Endodermal cell (in vitro differentiated cells): Measurements from ENCODE around the gene LCMT2. TPM values are rescaled to one million over a fixed set of nuclear protein-coding genes. Genes with fewer than 3 reads are reported as not detected.

Source experiments
- DNase-seq: peaks from one replicate; pipeline ENCODE4 v3.0.0-alpha.2; 2017
- H3K27ac ChIP-seq: 2 replicates; pipeline ENCODE4 v1.5.1; 2013; ENCODE audit warnings: mild to moderate bottlenecking, low read depth, low read length, moderate library complexity
- H3K27me3 ChIP-seq: 2 replicates; pipeline ENCODE4 v1.6.1; 2013; ENCODE audit warnings: mild to moderate bottlenecking, low read length, moderate library complexity; ENCODE audit not compliant: insufficient read depth, control insufficient read depth, poor library complexity, severe bottlenecking
- H3K36me3 ChIP-seq: 2 replicates; pipeline ENCODE4 v1.7.0; 2013; ENCODE audit warnings: mild to moderate bottlenecking, low read length, moderate library complexity; ENCODE audit not compliant: control insufficient read depth, insufficient read depth
- H3K4me1 ChIP-seq: one replicate; pipeline ENCODE4 v1.7.0; 2013; ENCODE audit warnings: low read length; ENCODE audit not compliant: control insufficient read depth, insufficient read depth
- H3K4me3 ChIP-seq: 2 replicates; pipeline ENCODE4 v1.5.1; 2013; ENCODE audit warnings: mild to moderate bottlenecking, low read length, moderate library complexity
- H3K9ac ChIP-seq: 2 replicates; pipeline ENCODE4 v1.6.1; 2013; ENCODE audit warnings: mild to moderate bottlenecking, low read length, moderate library complexity; ENCODE audit not compliant: poor library complexity, severe bottlenecking; ENCODE audit errors: extremely low read depth
- H3K9me3 ChIP-seq: 2 replicates; pipeline ENCODE4 v1.6.1; 2013; ENCODE audit warnings: mild to moderate bottlenecking, low read length, moderate library complexity; ENCODE audit not compliant: control insufficient read depth
- H3K27ac Mint-ChIP-seq: 2 replicates; pipeline ENCODE4 v1.8.0; 2020; ENCODE audit warnings: mixed read lengths
- H3K27me3 Mint-ChIP-seq: 2 replicates; pipeline ENCODE4 v1.8.0; 2021; ENCODE audit warnings: mild to moderate bottlenecking, mixed read lengths; ENCODE audit not compliant: insufficient read depth
- H3K36me3 Mint-ChIP-seq: 2 replicates; pipeline ENCODE4 v1.8.0; 2020; ENCODE audit warnings: low read depth, mixed read lengths
- H3K4me1 Mint-ChIP-seq: 2 replicates; pipeline ENCODE4 v1.8.0; 2020; ENCODE audit warnings: mixed read lengths
- H3K4me3 Mint-ChIP-seq: 2 replicates; pipeline ENCODE4 v1.8.0; 2020; ENCODE audit warnings: mild to moderate bottlenecking, moderate library complexity, mixed read lengths
- H3K9me3 Mint-ChIP-seq: 2 replicates; pipeline ENCODE4 v1.8.0; 2020; ENCODE audit warnings: mild to moderate bottlenecking, mixed read lengths
- WGBS, 2 experiments: methylation state at CpG; one replicate each; pipeline versions ENCODE4 v1.1.5 to v1.1.7; 2013; ENCODE audit warnings: missing lambda C conversion rate in 2 of 2, mixed read lengths in 1 of 2; ENCODE audit not compliant: insufficient coverage in 1 of 2, insufficient read length in 1 of 2; 5-methylcytosine and 5-hydroxymethylcytosine counted together
- total RNA-seq, 2 donors: library from RNA; stranded (reverse); fragmentation: NEBNext Ultra II Directional in 1 of 2; extraction: Animal tissue kit (Norgen Biotek cat#: 25700) in 1 of 2; gene quantifications; 2 replicates in 1 of 2; 3 replicates in 1 of 2; pipeline ENCODE4 v1.2.1, GENCODE V29; 2021
- TF ChIP-seq, protein P1 (sequence below): fragments of 200-600 bp; sonication (generic); conservative IDR thresholded peaks from 2 replicates; pipeline ENCODE4 v1.5.0; 2021; ENCODE audit warnings: antibody characterized with exemption, mild to moderate bottlenecking

LCMT2 gene
- total RNA-seq, 2 donors from 2014 or later = 12.6 to 13.2 TPM

DNA sequence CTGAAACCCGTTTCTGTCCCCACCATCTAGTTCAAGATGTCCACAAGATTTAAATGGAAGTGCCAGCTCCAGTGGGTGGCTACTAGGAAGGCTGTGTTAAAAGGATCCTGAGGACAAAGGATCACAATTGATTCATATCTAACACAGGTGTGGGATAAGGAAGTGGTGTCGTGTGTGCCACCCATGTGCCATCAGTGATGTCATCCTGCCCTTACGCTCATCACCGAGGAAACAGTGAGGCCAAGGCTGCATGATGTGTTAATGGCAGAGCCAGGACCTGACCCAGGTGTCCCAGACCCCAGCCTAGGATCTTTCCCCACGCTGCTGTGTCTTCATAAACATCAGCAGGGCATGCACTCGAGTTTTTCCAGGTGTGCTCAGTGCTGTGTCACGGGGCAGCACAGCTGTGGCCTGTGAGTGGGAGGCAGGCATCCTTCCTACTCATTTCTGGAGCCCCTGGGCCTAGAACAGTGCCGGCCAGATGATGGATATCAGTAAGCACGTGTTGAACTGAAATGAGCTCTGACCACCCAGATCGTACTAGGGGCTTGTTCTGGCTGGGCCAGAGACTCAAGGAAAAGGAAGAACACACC is 53.0 kb downstream of the LCMT2 start:
- no peaks in the 10 kb centered on the region for H3K27me3 ChIP-seq
- H3K36me3 ChIP-seq = no peaks in the 10 kb centered on the region
- 91 to 94% methylated on average over 8 to 10 of the region's 10 CpGs for WGBS, 2 experiments
- TF ChIP-seq, protein P1, sequence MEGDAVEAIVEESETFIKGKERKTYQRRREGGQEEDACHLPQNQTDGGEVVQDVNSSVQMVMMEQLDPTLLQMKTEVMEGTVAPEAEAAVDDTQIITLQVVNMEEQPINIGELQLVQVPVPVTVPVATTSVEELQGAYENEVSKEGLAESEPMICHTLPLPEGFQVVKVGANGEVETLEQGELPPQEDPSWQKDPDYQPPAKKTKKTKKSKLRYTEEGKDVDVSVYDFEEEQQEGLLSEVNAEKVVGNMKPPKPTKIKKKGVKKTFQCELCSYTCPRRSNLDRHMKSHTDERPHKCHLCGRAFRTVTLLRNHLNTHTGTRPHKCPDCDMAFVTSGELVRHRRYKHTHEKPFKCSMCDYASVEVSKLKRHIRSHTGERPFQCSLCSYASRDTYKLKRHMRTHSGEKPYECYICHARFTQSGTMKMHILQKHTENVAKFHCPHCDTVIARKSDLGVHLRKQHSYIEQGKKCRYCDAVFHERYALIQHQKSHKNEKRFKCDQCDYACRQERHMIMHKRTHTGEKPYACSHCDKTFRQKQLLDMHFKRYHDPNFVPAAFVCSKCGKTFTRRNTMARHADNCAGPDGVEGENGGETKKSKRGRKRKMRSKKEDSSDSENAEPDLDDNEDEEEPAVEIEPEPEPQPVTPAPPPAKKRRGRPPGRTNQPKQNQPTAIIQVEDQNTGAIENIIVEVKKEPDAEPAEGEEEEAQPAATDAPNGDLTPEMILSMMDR = no peak
- H3K4me1 ChIP-seq = no peaks in the 10 kb centered on the region
- H3K9ac ChIP-seq = no peak overlapping the region
- no peaks in the 10 kb centered on the region for H3K9me3 ChIP-seq
- H3K4me3 ChIP-seq = no peak overlapping the region
- Mint-ChIP-seq H3K27ac (no peak overlapping the region), H3K4me3 (no peak overlapping the region), H3K27me3 (no peaks in the 10 kb centered on the region), H3K36me3 (no peaks in the 10 kb centered on the region), H3K4me1 (no peaks in the 10 kb centered on the region), H3K9me3 (peaks cover under 1% of the 10 kb centered on the region)
- H3K27ac ChIP-seq = no peak overlapping the region
- no peak for DNase-seq

DNA sequence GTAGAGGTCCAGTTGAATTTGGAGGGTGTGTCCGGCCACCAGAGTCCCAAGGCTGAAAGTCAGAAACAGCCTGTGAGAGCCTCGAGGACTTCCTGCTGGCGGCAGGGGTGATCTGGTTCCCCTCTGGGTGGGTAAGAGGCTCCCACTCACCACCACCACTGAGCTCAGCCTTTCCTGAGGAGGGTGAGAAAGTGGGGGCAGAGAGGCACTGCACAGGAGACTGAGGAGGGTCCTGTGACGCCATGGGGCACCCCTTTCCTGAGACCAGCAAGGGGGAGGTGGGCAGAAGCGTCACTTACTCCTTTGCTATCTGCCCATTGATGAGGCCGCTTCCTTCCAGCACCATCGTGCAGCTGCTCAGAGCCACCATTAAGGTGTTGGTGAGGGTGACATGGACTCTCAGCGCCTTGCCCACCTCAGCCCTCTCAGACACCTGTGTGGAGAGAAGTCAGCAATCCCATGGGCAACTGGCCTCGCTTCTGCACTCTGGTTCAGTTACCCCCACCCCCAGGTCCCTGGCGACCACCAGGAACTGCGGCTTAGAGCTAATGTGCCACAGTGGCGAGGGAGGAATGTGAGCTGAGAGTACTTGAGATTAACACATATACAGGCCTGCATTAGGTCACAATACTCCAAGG is 53.7 kb downstream of the LCMT2 start:
- no peak for DNase-seq
- TF ChIP-seq, protein P1 = no peak
- H3K4me1 ChIP-seq = no peaks in the 10 kb centered on the region
- Mint-ChIP-seq H3K27me3 (peaks cover 2% of the 10 kb centered on the region), H3K4me3 (no peak overlapping the region), H3K9me3 (peaks cover 6% of the 10 kb centered on the region), H3K36me3 (no peaks in the 10 kb centered on the region), H3K4me1 (no peaks in the 10 kb centered on the region), H3K27ac (no peak overlapping the region)
- H3K36me3 ChIP-seq = no peaks in the 10 kb centered on the region
- H3K9ac ChIP-seq = no peak overlapping the region
- no peaks in the 10 kb centered on the region for H3K27me3 ChIP-seq
- no peaks in the 10 kb centered on the region for H3K9me3 ChIP-seq
- 82 to 100% methylated on average over 2 to 12 of the region's 12 CpGs for WGBS, 2 experiments
- no peak overlapping the region for H3K4me3 ChIP-seq
- H3K27ac ChIP-seq = no peak overlapping the region

DNA sequence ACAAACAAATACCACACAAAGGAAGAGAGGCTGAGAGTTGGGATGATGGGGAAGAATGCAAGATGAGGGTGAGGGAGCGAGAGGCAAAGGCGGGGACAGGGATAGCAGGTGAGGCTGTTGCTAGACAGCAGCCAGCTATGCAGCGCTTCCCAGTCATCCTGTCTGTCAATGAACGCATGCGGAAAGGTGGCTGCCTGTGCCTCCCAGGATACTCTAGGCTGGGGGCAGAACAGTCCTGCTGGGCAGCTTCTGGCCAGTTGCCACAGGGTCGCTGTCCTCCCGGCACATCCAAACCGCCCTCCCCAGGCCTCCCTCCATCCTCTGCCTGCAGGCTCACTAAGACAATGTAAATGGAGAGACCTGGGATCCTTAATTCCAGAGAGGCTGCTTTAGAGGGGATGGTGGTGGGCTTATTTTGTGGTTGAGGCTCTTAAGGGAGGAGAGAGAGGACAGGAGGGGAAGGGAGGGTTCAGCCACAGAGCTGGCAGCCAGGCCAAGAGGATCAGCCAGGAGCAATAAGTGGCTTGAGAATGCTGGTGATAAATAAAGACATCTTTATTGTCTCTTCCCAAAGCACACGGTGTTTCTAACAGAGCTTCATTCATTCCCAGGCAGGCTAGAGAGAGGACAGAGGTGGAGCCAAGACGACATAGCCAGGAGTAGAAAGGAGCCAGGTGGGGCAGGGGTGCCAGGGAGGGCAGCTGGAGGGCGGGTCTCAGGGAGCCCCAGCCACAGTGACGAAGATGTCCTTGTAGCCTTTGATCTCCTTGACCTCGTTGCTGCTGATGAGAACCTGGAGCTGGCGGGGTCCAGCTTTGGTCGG is 54.4 kb downstream of the LCMT2 start:
- Mint-ChIP-seq H3K4me3 (no peak overlapping the region), H3K27ac (no peak overlapping the region), H3K9me3 (peaks cover 6% of the 10 kb centered on the region), H3K36me3 (no peaks in the 10 kb centered on the region), H3K4me1 (no peaks in the 10 kb centered on the region), H3K27me3 (peaks cover 2% of the 10 kb centered on the region)
- no peaks in the 10 kb centered on the region for H3K36me3 ChIP-seq
- no peak overlapping the region for H3K9ac ChIP-seq
- H3K9me3 ChIP-seq = no peaks in the 10 kb centered on the region
- 87 to 89% methylated on average over 7 to 15 of the region's 15 CpGs for WGBS, 2 experiments
- H3K27me3 ChIP-seq = no peaks in the 10 kb centered on the region
- TF ChIP-seq, protein P1 = no peak
- DNase-seq = no peak
- no peak overlapping the region for H3K27ac ChIP-seq
- H3K4me1 ChIP-seq = no peaks in the 10 kb centered on the region
- no peak overlapping the region for H3K4me3 ChIP-seq
